ENCODE data around the gene ARHGDIA. TPM values are rescaled to one million over a fixed set of nuclear protein-coding genes. Genes with fewer than 3 reads are reported as not detected.

Gene ARHGDIA
- total RNA-seq, 2 experiments from 2014 or later = 706 to 715 TPM

DNA sequence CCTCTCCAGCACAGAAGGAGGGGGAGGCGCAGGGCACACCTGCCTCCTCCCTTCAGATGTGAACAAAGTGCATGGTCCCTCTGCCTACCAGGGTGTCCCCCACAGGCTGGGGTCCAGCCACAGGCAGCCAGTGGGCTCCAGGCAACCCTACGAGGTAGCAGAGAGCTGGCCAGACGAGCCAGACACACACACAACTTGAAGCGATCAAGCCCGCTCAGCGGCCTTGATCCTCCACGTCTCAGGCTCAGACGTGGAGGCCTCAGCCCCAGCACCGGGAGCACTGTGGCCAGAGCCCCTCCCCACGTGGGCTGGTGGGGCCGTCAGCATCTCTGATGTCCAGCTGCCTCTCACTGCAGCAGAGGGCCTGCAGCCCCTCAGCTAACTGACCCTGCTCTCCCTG, 46.5 kb downstream of the ARHGDIA start:
- no peaks in the 10 kb centered on the region for H3K9me3 ChIP-seq (ENCODE audit: control insufficient read depth in 1 of 2, insufficient read depth in 1 of 2, low read length in 2 of 2)
- H3K4me1 Mint-ChIP-seq (ENCODE audit: low read depth) = no peaks in the 10 kb centered on the region
- no peak overlapping the region for H3K27ac Mint-ChIP-seq
- ChIA-PET CTCF (no interaction called here), POLR2A (no interaction called here)
- ATAC-seq (ENCODE audit: poor library complexity) (no peak), DNase-seq (no peak)
- no peak for TF ChIP-seq CTCF (IDR thresholded peaks at IDR 0.05)
- no peak overlapping the region for H3K27ac ChIP-seq (ENCODE audit: low read depth in 1 of 2, low read length in 2 of 2)
- H3K4me3 ChIP-seq (ENCODE audit: low read length) = no peak overlapping the region
- peaks cover 17% of the 10 kb centered on the region for H3K36me3 ChIP-seq (ENCODE audit: insufficient read depth, low read length)
- H3K4me3 Mint-ChIP-seq = no peak overlapping the region
- H3K27me3 ChIP-seq (ENCODE audit: control insufficient read depth in 1 of 2, insufficient read depth in 2 of 2, low read length in 2 of 2) = no peaks in the 10 kb centered on the region
- intact Hi-C loops (cut with DNase I, micrococcal nuclease) = no loop called here
- no peaks in the 10 kb centered on the region for H3K27me3 Mint-ChIP-seq
- H3K4me1 ChIP-seq (ENCODE audit: insufficient read depth, low read length) = peaks cover 9% of the 10 kb centered on the region
- H3K36me3 Mint-ChIP-seq (ENCODE audit: low read depth) = peaks cover 8% of the 10 kb centered on the region
- no peaks in the 10 kb centered on the region for H3K9me3 Mint-ChIP-seq

GRCh38 chr17:81823820-81824550, 47.2 kb downstream of the ARHGDIA start:
- H3K36me3 Mint-ChIP-seq (ENCODE audit: low read depth) = peaks cover 8% of the 10 kb centered on the region
- Histone ChIP-seq H3K4me3 (ENCODE audit: low read length) (no peak overlapping the region), H3K27me3 (ENCODE audit: control insufficient read depth in 1 of 2, insufficient read depth in 2 of 2, low read length in 2 of 2) (no peaks in the 10 kb centered on the region), H3K27ac (ENCODE audit: low read depth in 1 of 2, low read length in 2 of 2) (no peak overlapping the region), H3K4me1 (ENCODE audit: insufficient read depth, low read length) (peaks cover 9% of the 10 kb centered on the region), H3K36me3 (ENCODE audit: insufficient read depth, low read length) (peaks cover 17% of the 10 kb centered on the region), H3K9me3 (ENCODE audit: control insufficient read depth in 1 of 2, insufficient read depth in 1 of 2, low read length in 2 of 2) (peaks cover 0 to 3% of the 10 kb centered on the region in 2 experiments)
- no peak for TF ChIP-seq CTCF (IDR thresholded peaks at IDR 0.05)
- intact Hi-C loops (cut with DNase I, micrococcal nuclease) = no loop called here
- ATAC-seq (ENCODE audit: poor library complexity) = no peak
- H3K9me3 Mint-ChIP-seq = no peaks in the 10 kb centered on the region
- DNase-seq = no peak
- H3K4me1 Mint-ChIP-seq (ENCODE audit: low read depth) = no peaks in the 10 kb centered on the region
- H3K4me3 Mint-ChIP-seq = no peak overlapping the region
- ChIA-PET POLR2A (no interaction called here), CTCF (no interaction called here)
- no peaks in the 10 kb centered on the region for H3K27me3 Mint-ChIP-seq
- no peak overlapping the region for H3K27ac Mint-ChIP-seq

- Histone ChIP-seq H3K4me3 (ENCODE audit: low read length) (no peak overlapping the region), H3K27me3 (ENCODE audit: control insufficient read depth in 1 of 2, insufficient read depth in 2 of 2, low read length in 2 of 2) (no peaks in the 10 kb centered on the region), H3K27ac (ENCODE audit: low read depth in 1 of 2, low read length in 2 of 2) (no peak overlapping the region), H3K9me3 (ENCODE audit: control insufficient read depth in 1 of 2, insufficient read depth in 1 of 2, low read length in 2 of 2) (peaks cover 0 to 3% of the 10 kb centered on the region in 2 experiments), H3K4me1 (ENCODE audit: insufficient read depth, low read length) (peaks cover 7% of the 10 kb centered on the region), H3K36me3 (ENCODE audit: insufficient read depth, low read length) (peaks cover 17% of the 10 kb centered on the region)
- ATAC-seq (ENCODE audit: poor library complexity) = no peak
- intact Hi-C loops (cut with DNase I, micrococcal nuclease) = no loop called here
- Mint-ChIP-seq H3K4me1 (ENCODE audit: low read depth) (no peaks in the 10 kb centered on the region), H3K36me3 (ENCODE audit: low read depth) (peaks cover 8% of the 10 kb centered on the region), H3K27ac (no peak overlapping the region), H3K4me3 (no peak overlapping the region), H3K9me3 (no peaks in the 10 kb centered on the region), H3K27me3 (no peaks in the 10 kb centered on the region)
- CTCF ChIA-PET = no interaction called here
- DNase-seq = no peak
- POLR2A ChIA-PET = interaction anchor here (1.1 kb wide), 1 partner anchor 10 kb away, joined by 3 read pairs; the partner anchor contains the start of gene MCRIP1
- TF ChIP-seq CTCF (IDR thresholded peaks at IDR 0.05) = no peak
These were observed 47.9 kb downstream of the ARHGDIA start for GRCh38 chr17:81822996-81823819.

All from CD4-positive, alpha-beta T cell (primary cell).